Mesenchymal stem cell (in vitro differentiated cells and primary cell): ENCODE measurements around the gene CETP.

Experiments
- DNase-seq: peaks from one replicate; pipeline ENCODE4 v3.0.0-alpha.2; 2013
- H2AFZ ChIP-seq: one replicate; pipeline ENCODE4 v1.6.1; 2013; ENCODE audit warnings: low read depth, mild to moderate bottlenecking, control low read depth, inconsistent platforms, low read length, moderate library complexity
- H2AK5ac ChIP-seq: 2 replicates; pipeline ENCODE4 v1.6.1; 2013; ENCODE audit warnings: low read length, moderate library complexity, mild to moderate bottlenecking, inconsistent platforms; ENCODE audit not compliant: severe bottlenecking
- H2BK120ac ChIP-seq: one replicate; pipeline ENCODE4 v1.6.1; 2013; ENCODE audit warnings: low read depth, mild to moderate bottlenecking, inconsistent platforms, low read length, moderate library complexity
- H2BK12ac ChIP-seq, 2 experiments: one replicate each; pipeline ENCODE4 v1.6.1; 2013; ENCODE audit warnings: inconsistent platforms in 2 of 2, low read length in 2 of 2, mild to moderate bottlenecking in 2 of 2, moderate library complexity in 2 of 2, control low read depth in 1 of 2
- H2BK15ac ChIP-seq: one replicate; pipeline ENCODE4 v1.6.1; 2013; ENCODE audit warnings: mild to moderate bottlenecking, low read depth, inconsistent platforms; ENCODE audit not compliant: poor library complexity, severe bottlenecking
- H2BK5ac ChIP-seq: 2 replicates; pipeline ENCODE4 v1.6.1; 2013; ENCODE audit warnings: low read depth, mild to moderate bottlenecking, low read length, control low read depth, inconsistent platforms; ENCODE audit not compliant: poor library complexity, severe bottlenecking
- H3K14ac ChIP-seq, 2 experiments: one replicate each; pipeline ENCODE4 v1.6.1; 2013; ENCODE audit warnings: inconsistent platforms in 2 of 2, low read length in 2 of 2, control low read depth in 1 of 2, mild to moderate bottlenecking in 1 of 2, moderate library complexity in 1 of 2
- H3K18ac ChIP-seq, 2 experiments: one replicate each; pipeline ENCODE4 v1.6.1; 2013; ENCODE audit warnings: inconsistent platforms in 2 of 2, low read length in 2 of 2, control low read depth in 1 of 2, low read depth in 1 of 2, mild to moderate bottlenecking in 1 of 2
- H3K23ac ChIP-seq, 2 experiments: one replicate each; pipeline ENCODE4 v1.6.1; 2013; ENCODE audit warnings: inconsistent platforms in 2 of 2, low read length in 2 of 2, mild to moderate bottlenecking in 2 of 2, moderate library complexity in 2 of 2, control low read depth in 1 of 2
- H3K27ac ChIP-seq: 2 replicates; pipeline ENCODE4 v1.5.1; 2013; ENCODE audit warnings: mild to moderate bottlenecking, moderate library complexity, low read length, control low read depth, inconsistent platforms; ENCODE audit not compliant: poor library complexity, severe bottlenecking
- H3K27me3 ChIP-seq, 2 experiments: 2 replicates each; pipeline versions ENCODE4 v1.6.1 to v1.7.0; 2013; ENCODE audit warnings: low read length in 2 of 2, mild to moderate bottlenecking in 2 of 2, moderate library complexity in 2 of 2, control low read depth in 1 of 2, inconsistent platforms in 1 of 2; ENCODE audit not compliant: control insufficient read depth in 1 of 2, insufficient read depth in 1 of 2
- H3K36me3 ChIP-seq, 2 experiments: 2 replicates each; pipeline versions ENCODE4 v1.6.1 to v1.7.0; 2013; ENCODE audit warnings: low read length in 2 of 2, control low read depth in 1 of 2, inconsistent platforms in 1 of 2, low read depth in 1 of 2, mild to moderate bottlenecking in 1 of 2; ENCODE audit not compliant: insufficient read depth in 2 of 2, control insufficient read depth in 1 of 2
- H3K4ac ChIP-seq, 2 experiments: one replicate each; pipeline ENCODE4 v1.6.1; 2013; ENCODE audit warnings: inconsistent platforms in 2 of 2, low read length in 2 of 2, mild to moderate bottlenecking in 2 of 2, moderate library complexity in 2 of 2, control low read depth in 1 of 2, low read depth in 1 of 2
- H3K4me1 ChIP-seq: 2 replicates; pipeline ENCODE4 v1.6.1; 2013; ENCODE audit warnings: low read depth, low read length, control low read depth; ENCODE audit not compliant: control insufficient read depth, insufficient read depth
- H3K4me2 ChIP-seq: 2 replicates; pipeline ENCODE4 v1.6.1; 2013; ENCODE audit warnings: low read length, mild to moderate bottlenecking, inconsistent platforms; ENCODE audit not compliant: poor library complexity, severe bottlenecking
- H3K4me3 ChIP-seq, 2 experiments: 2 replicates each; pipeline versions ENCODE4 v1.5.1 to v1.7.0; 2013; ENCODE audit warnings: low read length in 2 of 2, mild to moderate bottlenecking in 2 of 2, control low read depth in 1 of 2, low read depth in 1 of 2; ENCODE audit not compliant: insufficient read depth in 1 of 2
- H3K79me1 ChIP-seq: replicated peaks from 2 replicates; pipeline ENCODE4 v1.6.1; 2013; ENCODE audit warnings: mild to moderate bottlenecking, control low read depth, low read length, inconsistent platforms; ENCODE audit not compliant: poor library complexity, severe bottlenecking
- H3K9ac ChIP-seq: 2 replicates; pipeline ENCODE4 v1.7.0; 2013; ENCODE audit warnings: mild to moderate bottlenecking, low read length, moderate library complexity
- H3K9me3 ChIP-seq: 2 replicates; pipeline ENCODE4 v1.7.0; 2013; ENCODE audit warnings: mild to moderate bottlenecking, low read length; ENCODE audit not compliant: control insufficient read depth
- H4K8ac ChIP-seq: one replicate; pipeline ENCODE4 v1.6.1; 2013; ENCODE audit warnings: inconsistent platforms, mild to moderate bottlenecking, low read length, moderate library complexity
- H4K91ac ChIP-seq: one replicate; pipeline ENCODE4 v1.6.1; 2013; ENCODE audit warnings: mild to moderate bottlenecking, low read length, inconsistent platforms
- WGBS: methylation state at CpG from one replicate; pipeline ENCODE4 v1.1.7; 2013; ENCODE audit warnings: mixed read lengths; 5-methylcytosine and 5-hydroxymethylcytosine counted together

CETP gene

DNA sequence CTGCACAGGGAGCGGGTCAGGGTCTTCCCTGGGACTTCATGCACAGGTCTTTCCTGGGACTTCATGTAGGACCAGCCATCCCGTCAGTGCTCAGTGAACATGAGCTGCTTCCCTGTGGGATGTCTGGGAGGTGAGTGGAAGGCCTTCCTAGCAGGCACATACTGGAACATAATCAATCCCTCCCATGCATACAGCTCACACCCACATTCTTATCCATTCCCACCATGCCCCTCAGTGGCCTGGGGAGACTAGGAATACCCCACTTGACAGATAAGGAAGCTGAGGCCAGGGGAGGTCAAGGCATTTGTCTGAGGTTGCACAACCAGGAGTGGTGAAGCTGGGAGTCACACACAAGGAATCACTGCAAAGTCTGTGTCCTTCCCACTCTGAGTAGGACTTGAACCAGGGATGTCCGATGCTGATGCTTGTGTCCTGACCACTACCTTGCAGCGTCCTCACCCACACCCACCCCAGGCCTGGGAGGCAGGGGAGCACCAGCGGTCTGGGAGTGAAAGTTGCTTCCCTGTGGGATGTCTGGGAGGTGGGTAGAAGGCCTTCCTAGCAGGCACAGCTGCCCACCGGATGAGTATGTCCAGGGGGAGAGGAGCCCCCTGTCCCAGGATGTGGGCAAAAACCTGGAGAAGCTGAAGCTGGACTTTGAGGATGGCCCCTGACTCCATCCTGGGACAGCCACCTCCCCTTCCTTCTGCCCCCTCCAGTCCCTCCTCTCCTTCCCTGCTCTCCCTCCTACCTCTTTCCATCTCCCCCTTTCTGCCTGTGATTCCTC lies 26.6 kb downstream of the CETP start:
- Histone ChIP-seq H3K79me1 (no peaks in the 10 kb centered on the region), H3K14ac (peak overlapping the region in 1 of 2 experiments; percentile 84), H2BK120ac (peak overlapping the region; percentile 95), H3K27me3 (no peaks in the 10 kb centered on the region), H2AFZ (no peak overlapping the region), H3K4me3 (peak overlapping the region in 1 of 2 experiments; percentile 96), H2BK15ac (peak overlapping the region; percentile 97), H2BK12ac (peak overlapping the region; percentile 65), H3K18ac (peak overlapping the region; percentile 79 to 99), H3K36me3 (peaks cover 0 to 14% of the 10 kb centered on the region in 2 experiments), H3K4me2 (peak overlapping the region; percentile 85), H3K27ac (no peak overlapping the region), H2AK5ac (peak overlapping the region; percentile 46), H3K9me3 (no peaks in the 10 kb centered on the region), H3K4ac (peak overlapping the region; percentile 18 to 76), H2BK5ac (no peak overlapping the region), H3K9ac (peak overlapping the region; percentile 97), H4K91ac (peak overlapping the region; percentile 74), H3K4me1 (peaks cover 19% of the 10 kb centered on the region), H3K23ac (no peak overlapping the region), H4K8ac (peak overlapping the region; percentile 64)
- 74% methylated on average over 4 of the region's 6 CpGs for whole genome bisulfite sequencing
- peak; percentile 53 for DNase-seq

DNA sequence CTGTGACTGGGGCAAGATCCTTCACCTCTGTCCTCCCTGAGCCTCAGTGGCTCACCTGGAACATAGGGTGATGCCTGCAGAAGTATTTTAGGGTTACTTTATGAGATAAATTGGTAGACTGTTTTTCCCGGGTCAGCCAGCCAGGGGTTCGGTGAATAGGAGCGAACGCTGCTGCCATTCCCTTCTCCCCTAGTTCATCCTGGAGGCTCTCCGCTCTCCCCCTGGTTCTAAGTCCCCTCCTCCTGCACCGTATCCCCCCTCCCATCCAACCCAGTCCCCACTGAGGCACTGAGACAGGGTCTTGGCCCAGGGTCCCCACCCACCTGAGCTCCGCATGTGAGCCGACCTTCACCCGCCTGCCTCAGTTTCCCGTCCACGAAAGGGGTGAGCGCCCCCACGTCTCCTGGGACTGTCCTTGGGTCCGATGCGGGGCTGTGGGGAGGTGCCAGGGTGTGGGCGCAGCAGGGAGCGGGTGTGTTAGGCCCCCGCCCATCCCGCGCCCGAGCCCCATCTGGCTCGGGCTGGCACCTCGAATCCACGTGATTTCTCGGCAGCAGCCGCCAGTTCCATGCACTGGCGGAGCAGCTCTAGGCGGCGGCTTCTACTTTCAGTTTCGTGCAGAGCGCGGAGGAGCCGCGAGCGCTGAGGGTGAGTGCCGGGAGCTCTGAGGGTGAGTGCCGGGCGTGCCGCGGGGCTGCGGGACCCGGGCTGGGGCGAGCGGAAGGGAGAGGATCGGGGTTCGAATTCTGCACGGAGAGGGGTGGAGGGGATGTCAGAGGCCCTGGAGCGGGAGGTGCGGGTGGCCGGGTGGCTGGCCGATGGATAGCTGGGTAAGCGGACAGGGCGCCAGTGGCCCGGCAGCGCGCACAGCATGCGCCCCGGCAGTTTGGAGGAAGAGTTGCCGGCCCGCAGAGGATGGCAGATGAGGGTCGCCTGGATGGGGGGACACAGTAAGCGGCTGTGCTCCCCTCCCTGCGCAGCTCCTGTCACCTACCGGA lies 27.5 kb downstream of the CETP start, which contains the start of gene NLRC5:
Gene NLRC5, plus strand, starts transcription at position 610 of the 998 bp plus-strand sequence. CDS start 31,156 bp downstream, outside the sequence.
- H2BK5ac ChIP-seq = no peak within 1 kb of the TSS
- peak within 1 kb of the TSS; percentile 72 to 96 for H3K4me3 ChIP-seq
- peaks cover 19% of the 10 kb centered on the region for H3K4me1 ChIP-seq
- H3K9ac ChIP-seq = peak within 1 kb of the TSS; percentile 97
- H2BK15ac ChIP-seq = peak within 1 kb of the TSS; percentile 97
- peak; percentile 92 for DNase-seq
- H3K79me1 ChIP-seq = no peaks in the 10 kb centered on the region
- peaks cover 0 to 12% of the 10 kb centered on the region in 2 experiments for H3K36me3 ChIP-seq
- H4K91ac ChIP-seq = peak within 1 kb of the TSS; percentile 96
- H3K27ac ChIP-seq = no peak within 1 kb of the TSS
- peak within 1 kb of the TSS in 1 of 2 experiments; percentile 90 for H3K14ac ChIP-seq
- H3K9me3 ChIP-seq = no peaks in the 10 kb centered on the region
- no peaks in the 10 kb centered on the region for H3K27me3 ChIP-seq
- peak within 1 kb of the TSS; percentile 86 for H4K8ac ChIP-seq
- H2AK5ac ChIP-seq = peak within 1 kb of the TSS; percentile 46
- peak within 1 kb of the TSS; percentile 85 for H3K4me2 ChIP-seq
- H3K18ac ChIP-seq = peak within 1 kb of the TSS; percentile 91 to 99
- H3K4ac ChIP-seq = peak within 1 kb of the TSS; percentile 76 to 92
- WGBS = 5% methylated on average over 60 of the region's 64 CpGs
- H3K23ac ChIP-seq = peak within 1 kb of the TSS; percentile 37 to 68
- peak within 1 kb of the TSS; percentile 65 to 70 for H2BK12ac ChIP-seq
- peak within 1 kb of the TSS; percentile 21 for H2AFZ ChIP-seq
- peak within 1 kb of the TSS; percentile 95 for H2BK120ac ChIP-seq

DNA sequence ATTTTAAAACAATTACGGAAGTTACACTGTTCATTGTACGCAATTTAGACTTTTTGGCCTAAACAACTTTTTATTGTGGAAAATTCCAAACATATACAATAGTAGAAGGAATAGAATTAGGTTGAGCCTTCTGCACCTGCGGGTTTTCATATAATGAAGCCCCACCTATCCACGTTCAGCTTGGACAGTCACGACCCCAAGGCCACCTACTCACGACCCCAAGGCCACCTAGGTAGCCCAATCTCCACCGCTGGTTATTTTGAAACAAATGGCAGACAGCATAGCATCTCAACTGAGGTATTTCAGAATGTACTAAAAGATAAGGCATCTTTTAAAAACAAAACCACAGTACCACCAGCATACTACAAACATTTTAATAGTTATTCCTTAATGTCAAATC lies 28.2 kb downstream of the CETP start:
- no peak overlapping the region for H3K23ac ChIP-seq
- H2BK15ac ChIP-seq = peak overlapping the region; percentile 32
- peak overlapping the region; percentile 88 for H2BK120ac ChIP-seq
- no peak overlapping the region for H3K27ac ChIP-seq
- H2BK12ac ChIP-seq = no peak overlapping the region
- no peaks in the 10 kb centered on the region for H3K79me1 ChIP-seq
- H3K4me2 ChIP-seq = peak overlapping the region; percentile 85
- H2BK5ac ChIP-seq = no peak overlapping the region
- peaks cover 0 to 14% of the 10 kb centered on the region in 2 experiments for H3K36me3 ChIP-seq
- H2AK5ac ChIP-seq = no peak overlapping the region
- no peak overlapping the region for H4K8ac ChIP-seq
- H3K9me3 ChIP-seq = no peaks in the 10 kb centered on the region
- 42% methylated on average over 5 of the region's 7 CpGs for WGBS
- no peak overlapping the region for H4K91ac ChIP-seq
- H3K4ac ChIP-seq = peak overlapping the region in 1 of 2 experiments; percentile 76
- no peak overlapping the region for H2AFZ ChIP-seq
- no peak overlapping the region for H3K14ac ChIP-seq
- H3K9ac ChIP-seq = peak overlapping the region; percentile 97
- peaks cover 19% of the 10 kb centered on the region for H3K4me1 ChIP-seq
- H3K4me3 ChIP-seq = peak overlapping the region; percentile 72 to 96
- H3K18ac ChIP-seq = peak overlapping the region in 1 of 2 experiments; percentile 91
- no peaks in the 10 kb centered on the region for H3K27me3 ChIP-seq
- DNase-seq = no peak
